ENCODE results near the gene KDM2A. TPM values are rescaled to one million over a fixed set of nuclear protein-coding genes. Genes with fewer than 3 reads are reported as not detected.
"Not testable (repeated sequence)": the region's sequence is repeated elsewhere in the genome, so short reads cannot be mapped to it uniquely, and the experiment has no call there.

KDM2A gene
- total RNA-seq, 1 donor: 51.4 TPM

DNA sequence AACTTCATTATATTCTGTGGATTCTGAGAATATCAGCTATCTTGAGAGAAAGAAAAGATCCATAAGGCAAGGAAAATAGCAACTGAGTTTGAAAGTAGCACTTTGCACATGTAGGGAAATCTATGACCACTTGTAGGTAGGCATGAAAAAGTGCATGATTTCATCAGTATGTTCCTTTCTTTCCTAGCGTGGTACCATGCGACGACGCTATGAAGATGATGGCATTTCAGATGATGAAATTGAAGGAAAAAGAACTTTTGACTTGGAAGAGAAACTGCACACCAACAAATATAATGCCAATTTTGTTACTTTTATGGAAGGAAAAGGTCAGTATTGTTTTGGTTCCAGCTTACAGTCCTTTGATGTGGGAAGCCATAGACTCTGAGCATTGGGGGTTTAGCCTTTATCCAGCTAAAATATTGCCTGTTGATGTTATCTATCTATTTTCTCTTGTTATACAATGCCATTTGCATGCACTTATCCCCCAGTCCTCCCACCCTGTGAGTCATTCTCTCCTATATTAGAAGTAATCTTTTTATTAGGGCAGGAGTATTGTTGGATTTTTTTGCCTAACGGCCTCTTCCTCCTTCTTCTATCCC is 60.9 kb downstream of the KDM2A start:
- TF ChIP-seq, protein P1, sequence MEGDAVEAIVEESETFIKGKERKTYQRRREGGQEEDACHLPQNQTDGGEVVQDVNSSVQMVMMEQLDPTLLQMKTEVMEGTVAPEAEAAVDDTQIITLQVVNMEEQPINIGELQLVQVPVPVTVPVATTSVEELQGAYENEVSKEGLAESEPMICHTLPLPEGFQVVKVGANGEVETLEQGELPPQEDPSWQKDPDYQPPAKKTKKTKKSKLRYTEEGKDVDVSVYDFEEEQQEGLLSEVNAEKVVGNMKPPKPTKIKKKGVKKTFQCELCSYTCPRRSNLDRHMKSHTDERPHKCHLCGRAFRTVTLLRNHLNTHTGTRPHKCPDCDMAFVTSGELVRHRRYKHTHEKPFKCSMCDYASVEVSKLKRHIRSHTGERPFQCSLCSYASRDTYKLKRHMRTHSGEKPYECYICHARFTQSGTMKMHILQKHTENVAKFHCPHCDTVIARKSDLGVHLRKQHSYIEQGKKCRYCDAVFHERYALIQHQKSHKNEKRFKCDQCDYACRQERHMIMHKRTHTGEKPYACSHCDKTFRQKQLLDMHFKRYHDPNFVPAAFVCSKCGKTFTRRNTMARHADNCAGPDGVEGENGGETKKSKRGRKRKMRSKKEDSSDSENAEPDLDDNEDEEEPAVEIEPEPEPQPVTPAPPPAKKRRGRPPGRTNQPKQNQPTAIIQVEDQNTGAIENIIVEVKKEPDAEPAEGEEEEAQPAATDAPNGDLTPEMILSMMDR (IDR thresholded peaks at IDR 0.05; ENCODE audit: insufficient read depth, low read length): no peak
- no peak overlapping the region for H3K4me3 ChIP-seq (ENCODE audit: low read depth, low read length)
- DNase-seq (ENCODE audit: low read depth): peak; percentile 49

GRCh38 chr11:67194096-67194495 is 75.0 kb downstream of the KDM2A start:
- no peak for DNase-seq (ENCODE audit: low read depth)
- TF ChIP-seq, protein P1 (IDR thresholded peaks at IDR 0.05; ENCODE audit: insufficient read depth, low read length): no peak
- H3K4me3 ChIP-seq (ENCODE audit: low read depth, low read length): no peak overlapping the region

GRCh38 chr11:67195971-67196456 is 77.0 kb downstream of the KDM2A start:
- H3K4me3 ChIP-seq (ENCODE audit: low read depth, low read length): no peak overlapping the region
- peak; percentile 80 for DNase-seq (ENCODE audit: low read depth)
- TF ChIP-seq, protein P1 (IDR thresholded peaks at IDR 0.05; ENCODE audit: insufficient read depth, low read length): no peak

DNA sequence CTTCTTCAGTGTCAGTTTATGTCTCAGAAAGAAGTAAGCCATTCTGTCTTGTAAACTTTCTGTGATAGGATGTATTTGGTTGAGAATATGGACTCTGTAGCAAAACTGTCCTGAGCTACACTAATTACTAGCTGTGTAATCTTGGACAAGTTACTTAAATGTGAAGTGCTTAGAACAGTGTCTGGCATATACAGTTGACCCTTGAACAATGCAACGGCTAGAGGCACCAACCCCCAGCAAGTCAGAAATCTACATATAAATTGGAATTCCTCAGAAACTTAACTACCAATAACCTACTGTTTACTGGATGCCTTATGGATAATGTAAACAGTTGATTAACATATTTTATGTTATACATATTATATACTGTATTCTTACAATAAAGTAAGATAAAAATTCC is 78.5 kb downstream of the KDM2A start:
- no peak for DNase-seq (ENCODE audit: low read depth)
- H3K4me3 ChIP-seq (ENCODE audit: low read depth, low read length): no peak overlapping the region
- TF ChIP-seq, protein P1 (IDR thresholded peaks at IDR 0.05; ENCODE audit: insufficient read depth, low read length): no peak

DNA sequence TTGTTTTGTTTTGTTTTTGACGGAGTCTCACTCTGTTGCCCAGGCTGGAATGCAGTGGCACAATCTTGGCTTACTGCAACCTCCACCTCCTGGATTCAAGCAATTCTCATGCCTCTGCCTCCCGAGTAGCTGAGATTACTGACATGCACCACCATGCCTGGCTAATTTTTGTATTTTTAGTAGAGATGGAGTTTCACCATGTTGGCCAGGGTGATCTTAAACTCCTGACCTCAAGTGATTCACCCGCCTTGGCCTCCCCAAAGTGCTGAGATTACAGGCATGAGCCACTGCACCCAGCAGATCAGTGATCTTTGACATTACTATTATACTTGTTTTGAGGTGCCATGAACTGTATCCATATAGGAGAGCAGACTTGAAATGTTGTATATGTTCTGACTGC is 79.7 kb downstream of the KDM2A start:
- DNase-seq (ENCODE audit: low read depth): peak; percentile 20
- not testable (repeated sequence) for H3K4me3 ChIP-seq (ENCODE audit: low read depth, low read length)

GRCh38 chr11:67199751-67200150 is 80.7 kb downstream of the KDM2A start:
- DNase-seq (ENCODE audit: low read depth): no peak
- TF ChIP-seq, protein P1 (IDR thresholded peaks at IDR 0.05; ENCODE audit: insufficient read depth, low read length): no peak
- H3K4me3 ChIP-seq (ENCODE audit: low read depth, low read length): no peak overlapping the region

DNA sequence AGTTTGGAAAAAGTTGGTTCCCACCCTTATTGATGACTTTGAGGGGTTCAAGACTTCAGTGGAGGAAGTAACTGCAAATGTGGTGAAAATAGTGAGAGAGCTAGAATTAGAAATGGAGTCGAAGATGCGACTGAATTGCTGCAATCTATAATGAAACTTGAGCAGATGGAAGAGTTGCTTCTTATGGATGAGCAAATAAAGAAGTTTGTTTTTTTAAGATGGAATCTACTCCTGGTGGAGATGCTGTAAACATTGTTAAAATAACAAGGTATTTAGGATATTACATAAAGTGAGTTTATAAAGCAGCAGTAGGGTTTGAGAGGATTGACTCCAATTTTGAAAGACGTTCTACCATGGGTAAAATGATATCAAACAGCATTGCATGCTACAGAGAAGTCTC is 83.0 kb downstream of the KDM2A start:
- TF ChIP-seq, protein P1 (IDR thresholded peaks at IDR 0.05; ENCODE audit: insufficient read depth, low read length): no peak
- no peak overlapping the region for H3K4me3 ChIP-seq (ENCODE audit: low read depth, low read length)
- DNase-seq (ENCODE audit: low read depth): no peak
